ENCODE measurements around the gene CLASP1.

DNA sequence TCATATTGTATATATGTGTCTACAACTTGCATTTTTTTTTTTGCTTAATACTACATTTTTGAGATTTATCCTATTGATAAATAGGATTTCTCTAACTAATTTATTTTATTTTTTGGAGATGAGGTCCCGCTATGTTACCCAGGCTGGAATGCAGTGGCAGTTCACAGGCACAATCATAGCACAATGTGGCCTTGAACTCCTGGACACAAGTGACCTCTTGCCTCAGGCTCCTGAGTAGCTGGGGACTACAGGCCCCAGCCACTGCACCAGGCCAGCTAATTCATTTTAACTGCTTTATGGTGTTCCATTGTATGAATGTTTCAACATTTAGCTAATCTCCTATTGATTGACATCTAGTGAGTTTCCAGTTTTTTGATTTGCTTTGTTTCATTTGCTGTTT, 16.8 kb upstream of the CLASP1 start:
- TF ChIP-seq ISL1 (CRISPR knock-in tag; IDR thresholded peaks at IDR 0.05): no peak
- no peak for TF ChIP-seq ZNF565 (CRISPR knock-in tag; conservative IDR thresholded peaks at IDR 0.05; ENCODE audit: low read depth)
- TF ChIP-seq, protein P1, sequence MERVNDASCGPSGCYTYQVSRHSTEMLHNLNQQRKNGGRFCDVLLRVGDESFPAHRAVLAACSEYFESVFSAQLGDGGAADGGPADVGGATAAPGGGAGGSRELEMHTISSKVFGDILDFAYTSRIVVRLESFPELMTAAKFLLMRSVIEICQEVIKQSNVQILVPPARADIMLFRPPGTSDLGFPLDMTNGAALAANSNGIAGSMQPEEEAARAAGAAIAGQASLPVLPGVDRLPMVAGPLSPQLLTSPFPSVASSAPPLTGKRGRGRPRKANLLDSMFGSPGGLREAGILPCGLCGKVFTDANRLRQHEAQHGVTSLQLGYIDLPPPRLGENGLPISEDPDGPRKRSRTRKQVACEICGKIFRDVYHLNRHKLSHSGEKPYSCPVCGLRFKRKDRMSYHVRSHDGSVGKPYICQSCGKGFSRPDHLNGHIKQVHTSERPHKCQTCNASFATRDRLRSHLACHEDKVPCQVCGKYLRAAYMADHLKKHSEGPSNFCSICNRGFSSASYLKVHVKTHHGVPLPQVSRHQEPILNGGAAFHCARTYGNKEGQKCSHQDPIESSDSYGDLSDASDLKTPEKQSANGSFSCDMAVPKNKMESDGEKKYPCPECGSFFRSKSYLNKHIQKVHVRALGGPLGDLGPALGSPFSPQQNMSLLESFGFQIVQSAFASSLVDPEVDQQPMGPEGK (CRISPR knock-in tag; IDR thresholded peaks at IDR 0.05; ENCODE audit: borderline replicate concordance): no peak
- no peak for TF ChIP-seq OSR1 (CRISPR knock-in tag; IDR thresholded peaks at IDR 0.05)
- no peak for TF ChIP-seq TOX (CRISPR knock-in tag; IDR thresholded peaks at IDR 0.05; ENCODE audit: borderline replicate concordance)
- TF ChIP-seq, protein P2, sequence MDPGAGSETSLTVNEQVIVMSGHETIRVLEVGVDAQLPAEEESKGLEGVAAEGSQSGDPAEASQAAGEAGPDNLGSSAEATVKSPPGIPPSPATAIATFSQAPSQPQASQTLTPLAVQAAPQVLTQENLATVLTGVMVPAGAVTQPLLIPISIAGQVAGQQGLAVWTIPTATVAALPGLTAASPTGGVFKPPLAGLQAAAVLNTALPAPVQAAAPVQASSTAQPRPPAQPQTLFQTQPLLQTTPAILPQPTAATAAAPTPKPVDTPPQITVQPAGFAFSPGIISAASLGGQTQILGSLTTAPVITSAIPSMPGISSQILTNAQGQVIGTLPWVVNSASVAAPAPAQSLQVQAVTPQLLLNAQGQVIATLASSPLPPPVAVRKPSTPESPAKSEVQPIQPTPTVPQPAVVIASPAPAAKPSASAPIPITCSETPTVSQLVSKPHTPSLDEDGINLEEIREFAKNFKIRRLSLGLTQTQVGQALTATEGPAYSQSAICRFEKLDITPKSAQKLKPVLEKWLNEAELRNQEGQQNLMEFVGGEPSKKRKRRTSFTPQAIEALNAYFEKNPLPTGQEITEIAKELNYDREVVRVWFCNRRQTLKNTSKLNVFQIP (CRISPR knock-in tag; IDR thresholded peaks at IDR 0.05; ENCODE audit: borderline replicate concordance, low read depth): no peak
- TF ChIP-seq ZFP3 (CRISPR knock-in tag; IDR thresholded peaks at IDR 0.05): no peak
- TF ChIP-seq ARNTL (CRISPR knock-in tag; IDR thresholded peaks at IDR 0.05; ENCODE audit: borderline replicate concordance, low read depth): no peak
- no peak for TF ChIP-seq ZC3H10 (CRISPR knock-in tag; IDR thresholded peaks at IDR 0.05)

Measured in SK-N-SH treated with all-trans-retinoic acid at 6 μM for 48 hours (cell line).